ENCODE results near the gene ABCG2.

The ABCG2 gene

DNA sequence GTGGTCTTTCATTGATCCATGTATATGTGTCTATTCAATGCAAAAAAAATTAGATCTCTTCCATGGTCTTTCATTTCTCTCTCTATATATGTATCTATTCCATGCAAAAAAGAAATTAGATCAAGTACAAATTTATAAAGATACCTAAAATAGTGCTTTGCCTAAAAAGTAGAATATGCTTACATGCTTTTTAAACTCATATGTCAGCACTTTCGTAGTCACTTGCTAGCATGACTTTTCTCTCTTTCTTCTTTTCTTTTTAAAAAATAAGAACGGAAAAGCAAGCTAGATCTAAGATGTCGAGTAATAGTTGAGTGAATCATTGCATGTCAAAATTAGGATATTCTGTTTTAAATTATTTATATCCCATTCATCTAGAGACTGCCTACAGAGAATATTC, 100.1 kb downstream of the ABCG2 start:
- H4K20me1 ChIP-seq, result no peaks in the 10 kb centered on the region
- no peaks in the 10 kb centered on the region for H3K9me3 ChIP-seq
- no peak for TF ChIP-seq Cebpa-rat (IDR thresholded peaks at IDR 0.05)
- H3K27me3 ChIP-seq, result no peaks in the 10 kb centered on the region
- H3K4me3 ChIP-seq, result no peak overlapping the region
- no peaks in the 10 kb centered on the region for H3K4me1 ChIP-seq
- no peak overlapping the region for H3K4me2 ChIP-seq
- H3K27ac ChIP-seq, result no peak overlapping the region
- peaks cover 91% of the 10 kb centered on the region for H3K36me3 ChIP-seq
- H3K9ac ChIP-seq, result no peak overlapping the region

DNA sequence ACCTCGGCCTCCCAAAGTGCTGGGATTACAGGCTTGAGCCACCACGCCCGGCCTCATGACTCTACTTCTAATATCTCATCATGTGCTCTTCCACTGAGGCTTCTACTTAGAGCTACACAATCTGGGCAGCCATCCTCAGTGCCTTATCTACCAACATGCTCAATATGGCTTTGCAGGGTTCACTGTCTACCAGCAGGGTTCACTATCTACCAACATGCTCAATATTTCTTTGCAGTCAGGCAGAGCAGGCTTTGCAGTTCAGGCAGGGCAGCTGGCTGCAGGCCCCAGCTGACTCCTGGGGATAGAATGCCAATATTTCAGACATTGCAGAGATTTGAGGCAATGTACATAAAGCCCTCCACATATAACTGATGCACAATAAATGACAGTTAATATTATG, 103.5 kb downstream of the ABCG2 start:
- no peak for TF ChIP-seq Cebpa-rat (IDR thresholded peaks at IDR 0.05)
- H3K4me1 ChIP-seq, result no peaks in the 10 kb centered on the region
- H3K4me3 ChIP-seq, result no peak overlapping the region
- no peaks in the 10 kb centered on the region for H3K27me3 ChIP-seq
- peaks cover 95% of the 10 kb centered on the region for H3K36me3 ChIP-seq
- H3K9ac ChIP-seq, result no peak overlapping the region
- no peaks in the 10 kb centered on the region for H3K9me3 ChIP-seq
- no peak overlapping the region for H3K4me2 ChIP-seq
- no peaks in the 10 kb centered on the region for H4K20me1 ChIP-seq
- no peak overlapping the region for H3K27ac ChIP-seq

DNA sequence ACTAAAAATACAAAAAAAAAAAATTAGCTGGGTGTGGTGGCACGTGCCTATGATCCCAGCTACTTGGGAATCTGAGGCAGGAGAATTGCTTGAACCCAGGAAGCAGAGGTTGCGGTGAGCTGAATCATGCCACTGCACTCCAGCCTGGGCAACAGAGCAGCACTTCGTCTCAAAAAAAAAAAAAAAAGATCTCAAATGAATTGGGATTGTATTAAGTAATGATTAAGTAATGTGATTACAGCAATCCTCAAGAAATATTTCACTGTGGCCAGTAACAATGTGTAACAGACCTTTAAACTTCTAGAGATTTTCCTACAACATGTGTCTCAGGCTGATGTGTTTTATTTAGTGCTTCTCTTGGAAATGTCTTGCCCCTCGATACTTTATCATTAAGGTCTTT, 104.2 kb downstream of the ABCG2 start:
- Histone ChIP-seq H3K36me3 (peaks cover 94% of the 10 kb centered on the region), H3K27ac (no peak overlapping the region), H4K20me1 (no peaks in the 10 kb centered on the region), H3K9ac (no peak overlapping the region), H3K9me3 (no peaks in the 10 kb centered on the region), H3K4me3 (no peak overlapping the region), H3K4me2 (no peak overlapping the region), H3K27me3 (no peaks in the 10 kb centered on the region), H3K4me1 (no peaks in the 10 kb centered on the region)
- TF ChIP-seq Cebpa-rat (IDR thresholded peaks at IDR 0.05), result no peak

DNA sequence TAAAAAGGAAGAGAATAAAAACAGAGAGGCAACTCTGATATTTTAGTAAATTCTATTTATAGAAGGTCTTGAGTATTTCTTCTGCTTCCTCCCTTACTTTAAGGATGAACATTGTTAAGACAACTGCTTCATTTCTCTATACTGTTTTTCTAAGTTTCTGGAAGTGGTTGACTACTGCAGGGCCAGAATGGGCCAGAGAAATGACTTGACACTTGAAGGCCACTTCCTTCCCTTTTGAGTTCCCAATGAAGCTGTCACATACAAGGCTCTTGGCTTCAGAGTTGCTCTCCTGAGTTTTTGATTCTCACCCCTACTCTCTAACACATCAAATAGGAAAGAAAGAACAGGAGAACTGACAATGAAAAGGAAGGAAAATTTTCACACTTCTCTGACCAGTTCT, 113.4 kb downstream of the ABCG2 start:
- no peak for TF ChIP-seq Cebpa-rat (IDR thresholded peaks at IDR 0.05)
- Histone ChIP-seq H3K9ac (no peak overlapping the region), H4K20me1 (no peaks in the 10 kb centered on the region), H3K4me3 (no peak overlapping the region), H3K9me3 (no peaks in the 10 kb centered on the region), H3K36me3 (peaks cover 98% of the 10 kb centered on the region), H3K4me1 (0 out of 2 replicates have a peak, but pooled peaks cover 5% of the 10 kb centered on the region), H3K4me2 (no peak overlapping the region), H3K27me3 (no peaks in the 10 kb centered on the region), H3K27ac (no peak overlapping the region)

DNA sequence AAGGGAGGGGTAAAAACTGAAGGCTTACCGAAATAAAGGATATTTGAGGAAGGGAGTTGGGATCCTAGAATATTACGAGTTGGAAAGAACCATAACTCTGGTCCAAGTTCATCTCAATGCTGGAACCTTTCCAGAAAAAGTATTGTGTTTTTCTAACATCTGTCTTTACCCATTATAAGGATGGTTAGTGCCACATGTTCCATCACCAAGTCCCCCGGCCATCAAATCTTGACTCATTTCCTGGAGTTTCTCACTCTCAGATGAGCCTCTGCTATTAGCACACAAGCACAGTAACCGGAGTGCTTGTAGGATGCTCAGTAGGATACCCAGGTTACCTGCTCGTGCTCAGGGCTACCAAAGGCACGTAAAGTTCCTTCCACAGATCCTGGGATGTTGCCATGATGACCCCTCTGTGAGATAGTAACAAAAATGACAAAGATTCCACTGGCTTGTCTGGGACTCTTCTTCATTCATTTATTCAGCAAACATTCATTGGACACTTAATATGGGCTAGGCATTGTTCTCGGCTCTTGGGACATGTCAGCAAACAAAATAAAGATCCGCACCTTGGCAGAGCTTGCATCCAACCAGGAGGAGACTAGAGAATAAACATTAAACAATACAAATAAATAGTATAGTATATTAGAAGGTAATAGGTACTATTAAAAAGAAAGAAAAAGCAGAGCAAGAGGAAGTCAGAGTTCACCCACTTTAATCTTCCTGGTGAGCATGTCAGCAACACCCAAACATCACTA, 114.7 kb downstream of the ABCG2 start:
- Histone ChIP-seq H3K36me3 (peaks cover 99% of the 10 kb centered on the region), H3K27me3 (no peaks in the 10 kb centered on the region), H3K27ac (no peak overlapping the region)

DNA sequence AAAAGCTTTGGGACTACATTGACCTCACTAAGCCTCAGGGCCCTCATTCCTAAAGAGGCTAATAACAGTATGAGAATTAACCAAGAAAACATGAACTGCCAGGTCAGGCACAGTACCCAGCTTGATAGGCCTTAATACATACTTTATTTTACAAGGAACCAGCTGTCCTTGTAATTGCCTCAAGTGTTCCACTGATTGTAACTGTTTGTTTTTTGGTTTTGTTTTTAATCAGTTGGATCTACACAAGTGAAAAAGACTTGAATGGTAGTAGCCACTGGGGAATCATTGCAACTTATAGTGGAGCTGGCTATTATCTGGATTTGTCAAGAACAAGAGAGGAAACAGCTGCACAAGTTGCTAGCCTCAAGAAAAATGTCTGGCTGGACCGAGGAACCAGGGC, 115.4 kb downstream of the ABCG2 start:
- TF ChIP-seq Cebpa-rat (IDR thresholded peaks at IDR 0.05), result no peak
- H3K27me3 ChIP-seq, result no peaks in the 10 kb centered on the region
- H3K36me3 ChIP-seq, result peaks cover 99% of the 10 kb centered on the region
- H3K9me3 ChIP-seq, result no peaks in the 10 kb centered on the region
- H3K9ac ChIP-seq, result no peak overlapping the region
- no peak overlapping the region for H3K27ac ChIP-seq
- no peaks in the 10 kb centered on the region for H4K20me1 ChIP-seq
- H3K4me3 ChIP-seq, result no peak overlapping the region
- H3K4me1 ChIP-seq, result 0 out of 2 replicates have a peak, but pooled peaks cover 5% of the 10 kb centered on the region
- H3K4me2 ChIP-seq, result no peak overlapping the region

More for the DNA sequence above, 114.7 kb downstream of the ABCG2 start:
- Histone ChIP-seq H3K4me3 (no peak overlapping the region), H3K9me3 (no peaks in the 10 kb centered on the region), H4K20me1 (no peaks in the 10 kb centered on the region), H3K4me1 (0 out of 2 replicates have a peak, but pooled peaks cover 5% of the 10 kb centered on the region), H3K9ac (no peak overlapping the region), H3K4me2 (no peak overlapping the region)
- TF ChIP-seq Cebpa-rat (IDR thresholded peaks at IDR 0.05), result no peak

DNA sequence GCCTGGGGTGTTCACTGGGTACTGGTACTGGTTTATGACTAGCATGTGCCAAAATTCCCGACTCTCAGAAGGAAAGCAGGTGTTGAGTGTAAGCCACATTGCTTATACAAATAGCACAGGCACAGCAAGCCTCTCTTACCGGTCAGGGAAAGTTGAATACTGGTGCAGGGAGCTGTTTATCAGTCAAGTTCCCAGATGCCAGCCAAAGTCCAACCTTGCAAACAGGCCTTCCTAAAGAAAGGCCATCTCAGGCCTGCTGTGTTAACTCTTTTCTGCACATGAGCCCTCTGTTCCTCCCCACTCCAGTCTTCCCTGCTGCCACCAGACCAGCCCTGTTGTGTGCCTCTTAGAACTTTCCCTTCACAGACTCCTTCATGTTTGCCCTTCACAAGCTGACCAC, 116.8 kb downstream of the ABCG2 start:
- H3K36me3 ChIP-seq, result peaks cover 99% of the 10 kb centered on the region
- H3K4me1 ChIP-seq, result no peaks in the 10 kb centered on the region
- no peak overlapping the region for H3K4me2 ChIP-seq
- no peak overlapping the region for H3K27ac ChIP-seq
- H4K20me1 ChIP-seq, result no peaks in the 10 kb centered on the region
- no peaks in the 10 kb centered on the region for H3K27me3 ChIP-seq
- H3K9me3 ChIP-seq, result no peaks in the 10 kb centered on the region
- TF ChIP-seq Cebpa-rat (IDR thresholded peaks at IDR 0.05), result no peak
- no peak overlapping the region for H3K9ac ChIP-seq
- H3K4me3 ChIP-seq, result no peak overlapping the region

DNA sequence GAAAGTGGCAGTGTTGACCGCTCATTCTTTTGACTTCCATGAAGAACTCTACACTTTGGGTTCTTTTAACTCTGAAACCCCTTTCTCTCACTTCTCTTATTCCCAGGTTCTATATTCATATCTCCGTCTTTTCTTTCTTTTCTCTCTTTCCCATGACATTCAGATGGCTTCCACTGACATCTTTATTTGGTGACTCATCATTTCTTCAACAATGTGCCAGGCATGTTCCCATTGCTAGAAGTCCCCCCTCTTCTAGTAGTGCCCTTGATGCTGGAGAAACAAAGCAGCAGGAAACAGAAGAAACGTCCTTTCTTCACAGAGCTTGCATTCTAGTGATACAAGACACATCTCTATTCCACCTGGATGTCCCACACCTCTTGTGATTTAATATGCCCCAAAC, 117.7 kb downstream of the ABCG2 start:
- no peak overlapping the region for H3K4me3 ChIP-seq
- H4K20me1 ChIP-seq, result no peaks in the 10 kb centered on the region
- TF ChIP-seq Cebpa-rat (IDR thresholded peaks at IDR 0.05), result no peak
- no peak overlapping the region for H3K27ac ChIP-seq
- H3K9me3 ChIP-seq, result no peaks in the 10 kb centered on the region
- no peaks in the 10 kb centered on the region for H3K4me1 ChIP-seq
- peaks cover 99% of the 10 kb centered on the region for H3K36me3 ChIP-seq
- no peak overlapping the region for H3K9ac ChIP-seq
- H3K4me2 ChIP-seq, result no peak overlapping the region
- no peaks in the 10 kb centered on the region for H3K27me3 ChIP-seq

Data from BLaER1 (cell line).